ENCODE data around the gene IMMP2L. TPM values are rescaled to one million over a fixed set of nuclear protein-coding genes. Genes with fewer than 3 reads are reported as not detected.

Gene IMMP2L
- total RNA-seq, 6 experiments from 2014 or later, result 14.2 to 25.3 (median 19.7) TPM

DNA sequence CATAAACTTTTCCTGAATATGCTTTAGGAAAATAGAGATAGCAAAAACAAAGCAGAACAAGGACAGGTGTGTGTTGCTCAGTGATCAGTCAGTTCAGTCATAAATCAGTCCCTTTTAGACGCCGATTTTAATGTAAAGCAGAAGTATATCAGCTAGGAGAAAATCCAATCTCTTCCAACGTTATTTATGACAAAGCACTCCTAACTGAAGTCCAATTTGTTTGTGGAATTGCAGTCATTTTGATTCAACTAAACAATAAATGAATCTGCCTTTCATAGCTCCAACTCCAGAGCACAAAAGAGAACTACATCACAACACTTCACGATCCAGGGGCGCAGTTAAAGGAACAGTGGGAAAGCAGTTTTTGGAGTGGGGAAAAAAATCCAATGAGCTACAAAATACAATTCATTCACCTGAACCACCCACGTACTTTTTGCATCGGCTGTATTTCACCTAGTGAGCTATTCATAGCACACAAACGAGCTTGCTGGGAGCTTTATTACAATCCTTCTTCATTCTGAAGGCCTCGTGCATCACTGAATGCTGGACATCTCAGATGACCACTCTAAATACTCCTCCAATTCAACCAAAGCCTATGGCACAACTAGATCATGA, 320.0 kb downstream of the IMMP2L start:
- intact Hi-C loops (cut with DNase I), result no loop called here
- H3K27ac ChIP-seq, result no peak overlapping the region
- no peaks in the 10 kb centered on the region for H3K36me3 ChIP-seq
- no peaks in the 10 kb centered on the region for H3K9me3 ChIP-seq
- TF ChIP-seq, protein P1, sequence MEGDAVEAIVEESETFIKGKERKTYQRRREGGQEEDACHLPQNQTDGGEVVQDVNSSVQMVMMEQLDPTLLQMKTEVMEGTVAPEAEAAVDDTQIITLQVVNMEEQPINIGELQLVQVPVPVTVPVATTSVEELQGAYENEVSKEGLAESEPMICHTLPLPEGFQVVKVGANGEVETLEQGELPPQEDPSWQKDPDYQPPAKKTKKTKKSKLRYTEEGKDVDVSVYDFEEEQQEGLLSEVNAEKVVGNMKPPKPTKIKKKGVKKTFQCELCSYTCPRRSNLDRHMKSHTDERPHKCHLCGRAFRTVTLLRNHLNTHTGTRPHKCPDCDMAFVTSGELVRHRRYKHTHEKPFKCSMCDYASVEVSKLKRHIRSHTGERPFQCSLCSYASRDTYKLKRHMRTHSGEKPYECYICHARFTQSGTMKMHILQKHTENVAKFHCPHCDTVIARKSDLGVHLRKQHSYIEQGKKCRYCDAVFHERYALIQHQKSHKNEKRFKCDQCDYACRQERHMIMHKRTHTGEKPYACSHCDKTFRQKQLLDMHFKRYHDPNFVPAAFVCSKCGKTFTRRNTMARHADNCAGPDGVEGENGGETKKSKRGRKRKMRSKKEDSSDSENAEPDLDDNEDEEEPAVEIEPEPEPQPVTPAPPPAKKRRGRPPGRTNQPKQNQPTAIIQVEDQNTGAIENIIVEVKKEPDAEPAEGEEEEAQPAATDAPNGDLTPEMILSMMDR (IDR thresholded peaks at IDR 0.05), result no peak
- 82% methylated on average over 9 of the region's 9 CpGs for WGBS (ENCODE audit: insufficient coverage, low coverage, low lambda C conversion rate, missing lambda C conversion rate)
- H3K4me3 ChIP-seq, result no peak overlapping the region
- no peak for DNase-seq
- H3K4me1 ChIP-seq, result no peaks in the 10 kb centered on the region
- no peak for ATAC-seq
- no peaks in the 10 kb centered on the region for H3K27me3 ChIP-seq

DNA sequence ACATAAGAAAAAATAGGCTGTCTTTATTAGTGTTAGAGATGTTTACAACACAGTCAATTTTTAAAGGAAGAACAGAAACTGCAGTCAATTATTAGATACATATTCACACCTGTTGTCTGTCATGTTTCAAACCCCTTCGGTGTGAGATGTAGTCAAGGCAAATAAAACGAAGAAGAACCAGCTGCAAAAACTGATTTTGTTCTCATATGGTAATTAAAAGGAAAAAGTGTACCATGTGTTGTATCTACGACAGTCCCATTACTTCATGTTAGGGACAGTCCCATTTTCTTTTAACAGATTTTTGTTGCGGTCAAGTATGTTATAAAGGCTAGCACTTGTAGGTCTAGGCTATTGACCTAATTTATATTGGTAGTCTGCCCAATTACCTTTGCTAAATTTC, 321.9 kb downstream of the IMMP2L start:
- no peaks in the 10 kb centered on the region for H3K9me3 ChIP-seq
- ATAC-seq, result no peak
- intact Hi-C loops (cut with DNase I), result no loop called here
- no peak overlapping the region for H3K27ac ChIP-seq
- H3K36me3 ChIP-seq, result no peaks in the 10 kb centered on the region
- no peaks in the 10 kb centered on the region for H3K27me3 ChIP-seq
- no peak for DNase-seq
- no peak overlapping the region for H3K4me3 ChIP-seq
- H3K4me1 ChIP-seq, result no peaks in the 10 kb centered on the region
- TF ChIP-seq POLR2A (IDR thresholded peaks at IDR 0.05), result no peak
- TF ChIP-seq, protein P1 (IDR thresholded peaks at IDR 0.05), result no peak
- WGBS (ENCODE audit: insufficient coverage, low coverage, low lambda C conversion rate, missing lambda C conversion rate), result 95% methylated on average over 4 of the region's 4 CpGs

- intact Hi-C loops (cut with DNase I), result no loop called here
- Histone ChIP-seq H3K9me3 (no peaks in the 10 kb centered on the region), H3K4me1 (no peaks in the 10 kb centered on the region), H3K27me3 (no peaks in the 10 kb centered on the region), H3K4me3 (no peak overlapping the region), H3K27ac (no peak overlapping the region), H3K36me3 (no peaks in the 10 kb centered on the region)
- no peak for TF ChIP-seq POLR2A (IDR thresholded peaks at IDR 0.05)
- TF ChIP-seq, protein P1 (IDR thresholded peaks at IDR 0.05), result no peak
- ATAC-seq (no peak), DNase-seq (no peak)
- WGBS (ENCODE audit: insufficient coverage, low coverage, low lambda C conversion rate, missing lambda C conversion rate), result 33% methylated on average over 1 of the region's 1 CpG
Measured at GRCh38 chr7:111239437-111239836, 322.9 kb downstream of the IMMP2L start.

GRCh38 chr7:111238886-111239285, 323.4 kb downstream of the IMMP2L start:
- H3K27me3 ChIP-seq, result no peaks in the 10 kb centered on the region
- ATAC-seq (peak in 2 of 4 donors; percentile 30 to 47), DNase-seq (no peak)
- intact Hi-C loops (cut with DNase I), result no loop called here
- H3K36me3 ChIP-seq, result no peaks in the 10 kb centered on the region
- no peak overlapping the region for H3K27ac ChIP-seq
- H3K4me3 ChIP-seq, result no peak overlapping the region
- H3K9me3 ChIP-seq, result no peaks in the 10 kb centered on the region
- 44% methylated on average over 1 of the region's 1 CpG for WGBS (ENCODE audit: insufficient coverage, low coverage, low lambda C conversion rate, missing lambda C conversion rate)
- no peaks in the 10 kb centered on the region for H3K4me1 ChIP-seq
- TF ChIP-seq, protein P1 (IDR thresholded peaks at IDR 0.05), result no peak
- TF ChIP-seq POLR2A (IDR thresholded peaks at IDR 0.05), result no peak

GRCh38 chr7:111235709-111236108, 326.6 kb downstream of the IMMP2L start:
- TF ChIP-seq, protein P1 (IDR thresholded peaks at IDR 0.05), result no peak
- TF ChIP-seq POLR2A (IDR thresholded peaks at IDR 0.05), result no peak
- Histone ChIP-seq H3K9me3 (no peaks in the 10 kb centered on the region), H3K36me3 (no peaks in the 10 kb centered on the region), H3K27me3 (no peaks in the 10 kb centered on the region), H3K4me3 (no peak overlapping the region), H3K4me1 (no peaks in the 10 kb centered on the region), H3K27ac (no peak overlapping the region)
- intact Hi-C loops (cut with DNase I), result no loop called here
- no peak for ATAC-seq
- DNase-seq, result no peak

Data from right lobe of liver (tissue), 6 donors.